ENCODE results near the gene DUSP2.

The DUSP2 gene

DNA sequence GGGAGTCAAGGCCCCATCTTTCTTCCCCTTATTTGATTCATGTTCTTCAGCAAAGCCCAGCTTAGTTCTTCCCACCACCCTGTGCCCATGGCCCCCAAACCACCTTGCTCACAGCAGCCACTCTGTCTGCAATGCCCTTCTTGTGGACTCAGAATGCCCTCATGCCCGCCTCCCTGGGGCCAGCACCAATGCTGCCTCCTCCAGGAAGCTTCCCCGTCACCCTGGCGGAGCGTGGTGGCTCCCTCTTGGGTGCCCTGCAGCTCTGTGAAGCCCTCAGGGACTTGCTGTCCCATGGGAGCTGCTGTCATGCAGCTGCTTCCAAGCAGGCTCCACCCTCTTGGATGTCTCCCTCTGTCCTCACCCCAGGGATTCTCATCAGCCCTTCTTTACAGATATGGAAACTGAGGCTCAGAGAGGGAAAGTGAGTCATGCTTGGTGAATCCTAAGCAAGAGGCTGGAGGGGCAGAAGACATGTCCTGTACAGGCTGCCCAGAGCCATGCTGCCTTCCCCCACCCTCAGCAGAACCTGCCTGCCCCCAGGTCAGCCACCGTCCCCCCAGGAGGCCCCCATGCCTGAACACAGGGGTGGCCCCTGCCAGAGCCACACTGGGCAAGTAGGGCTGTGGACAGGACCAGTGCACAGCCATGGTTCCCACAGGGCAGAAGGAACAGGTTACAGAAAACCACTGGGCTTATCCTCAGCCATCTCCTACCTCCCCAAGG is 11.8 kb upstream of the DUSP2 start:
- no peak overlapping the region for H3K4me3 ChIP-seq (ENCODE audit: low read depth, low read length, poor library complexity, severe bottlenecking)
- H3K79me2 ChIP-seq (ENCODE audit: insufficient read depth, low read length), result no peaks in the 10 kb centered on the region
- H3K9me3 ChIP-seq (ENCODE audit: low read length), result no peaks in the 10 kb centered on the region
- peaks cover 6% of the 10 kb centered on the region; the same call in 1 of the 2 replicates for H3K36me3 ChIP-seq (ENCODE audit: insufficient read depth, low read length)
- no peak overlapping the region for H2AFZ ChIP-seq (ENCODE audit: low read length)
- H3K9me2 ChIP-seq (ENCODE audit: low read depth, low read length), result no peaks in the 10 kb centered on the region
- no peaks in the 10 kb centered on the region for H3F3A ChIP-seq (ENCODE audit: insufficient read depth, low read length)
- no peak overlapping the region for H3K27ac ChIP-seq (ENCODE audit: low read depth, low read length, poor library complexity, severe bottlenecking)
- peaks cover 4% of the 10 kb centered on the region for H3K4me1 ChIP-seq (ENCODE audit: insufficient read depth, low read length, severe bottlenecking)
- no peaks in the 10 kb centered on the region for H4K20me1 ChIP-seq (ENCODE audit: insufficient read depth, low read length)
- TF ChIP-seq EZH2 (IDR thresholded peaks at IDR 0.05; ENCODE audit: borderline replicate concordance, low read length), result no peak
- TF ChIP-seq, protein P1, sequence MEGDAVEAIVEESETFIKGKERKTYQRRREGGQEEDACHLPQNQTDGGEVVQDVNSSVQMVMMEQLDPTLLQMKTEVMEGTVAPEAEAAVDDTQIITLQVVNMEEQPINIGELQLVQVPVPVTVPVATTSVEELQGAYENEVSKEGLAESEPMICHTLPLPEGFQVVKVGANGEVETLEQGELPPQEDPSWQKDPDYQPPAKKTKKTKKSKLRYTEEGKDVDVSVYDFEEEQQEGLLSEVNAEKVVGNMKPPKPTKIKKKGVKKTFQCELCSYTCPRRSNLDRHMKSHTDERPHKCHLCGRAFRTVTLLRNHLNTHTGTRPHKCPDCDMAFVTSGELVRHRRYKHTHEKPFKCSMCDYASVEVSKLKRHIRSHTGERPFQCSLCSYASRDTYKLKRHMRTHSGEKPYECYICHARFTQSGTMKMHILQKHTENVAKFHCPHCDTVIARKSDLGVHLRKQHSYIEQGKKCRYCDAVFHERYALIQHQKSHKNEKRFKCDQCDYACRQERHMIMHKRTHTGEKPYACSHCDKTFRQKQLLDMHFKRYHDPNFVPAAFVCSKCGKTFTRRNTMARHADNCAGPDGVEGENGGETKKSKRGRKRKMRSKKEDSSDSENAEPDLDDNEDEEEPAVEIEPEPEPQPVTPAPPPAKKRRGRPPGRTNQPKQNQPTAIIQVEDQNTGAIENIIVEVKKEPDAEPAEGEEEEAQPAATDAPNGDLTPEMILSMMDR (IDR thresholded peaks at IDR 0.05; ENCODE audit: low read length), result no peak
- H3K27me3 ChIP-seq (ENCODE audit: insufficient read depth, low read length), result no peaks in the 10 kb centered on the region
- no peak overlapping the region for H3K9ac ChIP-seq (ENCODE audit: low read length)
- no peak overlapping the region for H3K4me2 ChIP-seq (ENCODE audit: low read length)

DNA sequence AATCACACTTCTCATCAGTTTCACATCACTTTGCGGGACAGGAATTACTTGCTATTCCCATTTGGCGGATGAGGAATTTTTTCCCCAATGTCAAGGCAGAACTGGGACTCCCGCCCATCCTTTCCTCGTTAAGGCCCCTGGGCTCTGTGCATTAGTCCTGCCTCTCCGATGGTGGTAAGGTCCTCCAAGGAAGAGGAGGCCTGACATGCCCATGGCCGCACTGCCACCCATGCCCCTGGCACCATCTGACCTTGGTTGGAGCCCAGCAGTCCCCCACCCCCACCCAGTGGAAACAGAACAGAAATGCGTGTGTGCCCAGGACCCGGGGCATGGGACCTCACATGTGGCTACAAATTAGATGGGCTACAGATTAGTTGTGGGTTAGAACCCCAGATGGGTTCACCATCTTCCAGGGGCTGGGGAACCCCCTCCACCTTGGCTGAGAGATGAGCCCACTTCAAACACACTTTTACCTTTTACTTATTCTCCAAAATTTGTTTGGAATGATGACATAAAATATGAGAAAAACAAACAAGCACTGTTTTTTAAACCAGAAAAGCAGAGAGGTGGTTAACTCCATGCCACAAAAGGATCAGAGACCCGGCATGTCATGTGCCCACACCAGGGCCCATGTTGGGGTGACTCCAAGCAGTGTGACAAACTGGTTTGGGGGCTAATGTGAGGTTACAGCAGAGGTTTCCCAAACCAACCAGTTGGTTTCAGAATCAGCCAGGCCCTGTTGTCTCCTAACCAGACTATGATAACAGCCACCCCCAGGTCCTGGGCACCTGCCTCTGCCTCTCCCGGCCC is 11.0 kb upstream of the DUSP2 start:
- H2AFZ ChIP-seq (ENCODE audit: low read length), result no peak overlapping the region
- H3K27ac ChIP-seq (ENCODE audit: low read depth, low read length, poor library complexity, severe bottlenecking), result no peak overlapping the region
- H3K4me2 ChIP-seq (ENCODE audit: low read length), result no peak overlapping the region
- no peak overlapping the region for H3K4me3 ChIP-seq (ENCODE audit: low read depth, low read length, poor library complexity, severe bottlenecking)
- H3F3A ChIP-seq (ENCODE audit: insufficient read depth, low read length), result no peaks in the 10 kb centered on the region
- H3K27me3 ChIP-seq (ENCODE audit: insufficient read depth, low read length), result no peaks in the 10 kb centered on the region
- H3K36me3 ChIP-seq (ENCODE audit: insufficient read depth, low read length), result peaks cover 6% of the 10 kb centered on the region; the same call in 1 of the 2 replicates
- no peaks in the 10 kb centered on the region for H3K4me1 ChIP-seq (ENCODE audit: insufficient read depth, low read length, severe bottlenecking)
- no peaks in the 10 kb centered on the region for H3K9me2 ChIP-seq (ENCODE audit: low read depth, low read length)
- no peak overlapping the region for H3K9ac ChIP-seq (ENCODE audit: low read length)
- no peaks in the 10 kb centered on the region for H3K79me2 ChIP-seq (ENCODE audit: insufficient read depth, low read length)
- H3K9me3 ChIP-seq (ENCODE audit: low read length), result no peaks in the 10 kb centered on the region
- TF ChIP-seq EZH2 (IDR thresholded peaks at IDR 0.05; ENCODE audit: borderline replicate concordance, low read length), result no peak
- TF ChIP-seq, protein P1 (IDR thresholded peaks at IDR 0.05; ENCODE audit: low read length), result no peak
- H4K20me1 ChIP-seq (ENCODE audit: insufficient read depth, low read length), result no peaks in the 10 kb centered on the region

DNA sequence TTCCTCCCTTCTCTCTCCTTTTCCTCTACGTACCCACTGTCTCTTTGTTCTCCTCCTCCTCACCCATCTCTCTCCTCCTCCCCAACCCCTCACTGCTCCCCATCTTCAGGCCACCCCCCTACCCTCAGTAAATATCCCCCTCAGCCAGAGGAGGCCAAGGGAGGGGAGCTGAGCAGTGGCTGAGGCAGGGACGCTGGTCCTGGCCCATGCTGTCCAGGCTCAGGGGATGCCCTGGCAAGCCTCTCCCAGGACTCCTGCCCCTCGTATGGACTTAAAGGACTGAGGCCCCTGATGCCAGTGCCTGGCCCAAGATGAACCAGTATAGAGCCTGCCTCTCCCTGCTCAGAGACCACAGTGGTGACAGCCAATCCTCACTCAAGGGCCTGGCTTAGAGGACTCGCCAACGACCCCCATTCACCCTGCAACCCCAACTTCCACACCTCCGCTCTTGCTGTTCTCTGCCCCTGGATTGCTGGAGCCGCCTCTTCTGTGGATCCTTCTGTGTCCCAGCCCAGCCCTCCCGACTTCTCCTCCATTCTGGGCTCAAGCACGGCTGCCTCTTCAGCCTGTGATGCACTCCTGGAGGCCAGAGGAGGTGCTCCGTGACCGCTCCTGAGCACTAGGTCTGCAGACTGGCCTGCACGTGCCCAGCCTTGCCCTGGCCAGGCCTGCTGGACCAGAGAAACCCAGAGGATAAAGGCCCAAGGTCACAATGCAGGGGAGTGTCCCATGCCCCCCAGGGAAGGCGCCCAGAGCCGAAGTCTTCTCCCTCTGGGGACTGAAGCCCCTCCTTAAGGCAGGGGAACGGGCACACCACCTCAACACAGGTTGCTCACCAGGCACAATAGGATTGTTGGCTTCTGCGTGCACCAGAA is 9.5 kb upstream of the DUSP2 start:
- Histone ChIP-seq H3K27me3 (ENCODE audit: insufficient read depth, low read length) (no peaks in the 10 kb centered on the region), H3K4me1 (ENCODE audit: insufficient read depth, low read length, severe bottlenecking) (no peaks in the 10 kb centered on the region), H4K20me1 (ENCODE audit: insufficient read depth, low read length) (no peaks in the 10 kb centered on the region), H3K79me2 (ENCODE audit: insufficient read depth, low read length) (no peaks in the 10 kb centered on the region), H2AFZ (ENCODE audit: low read length) (no peak overlapping the region), H3K36me3 (ENCODE audit: insufficient read depth, low read length) (no peaks in the 10 kb centered on the region), H3K9me3 (ENCODE audit: low read length) (no peaks in the 10 kb centered on the region), H3K9ac (ENCODE audit: low read length) (no peak overlapping the region), H3K4me2 (ENCODE audit: low read length) (no peak overlapping the region), H3K27ac (ENCODE audit: low read depth, low read length, poor library complexity, severe bottlenecking) (no peak overlapping the region), H3K9me2 (ENCODE audit: low read depth, low read length) (no peaks in the 10 kb centered on the region), H3F3A (ENCODE audit: insufficient read depth, low read length) (no peaks in the 10 kb centered on the region), H3K4me3 (ENCODE audit: low read depth, low read length, poor library complexity, severe bottlenecking) (no peak overlapping the region)
- TF ChIP-seq, protein P1 (IDR thresholded peaks at IDR 0.05; ENCODE audit: low read length), result no peak
- no peak for TF ChIP-seq EZH2 (IDR thresholded peaks at IDR 0.05; ENCODE audit: borderline replicate concordance, low read length)

Data from OCI-LY1 (cell line).